Peyer's patch (tissue), 4 donors: Measurements from ENCODE around the gene XPR1. TPM values are rescaled to one million over a fixed set of nuclear protein-coding genes. Genes with fewer than 3 reads are reported as not detected.
"Not testable (repeated sequence)": the region's sequence is repeated elsewhere in the genome, so short reads cannot be mapped to it uniquely, and the experiment has no call there.

Experiments used
- DNase-seq, 3 donors: peaks; one replicate each; pipeline ENCODE4 v3.0.0-alpha.2; 2017 to 2019
- H3K27ac ChIP-seq, 4 donors: fragments of 200-600 bp; sonication (generic); one replicate each; pipeline ENCODE4 v1.5.1; 2016 to 2019
- H3K27me3 ChIP-seq, 2 donors: fragments of 200-600 bp; sonication (generic); one replicate each; pipeline ENCODE4 v1.5.1; 2019
- H3K36me3 ChIP-seq, 3 donors: fragments of 200-600 bp; sonication (generic); one replicate each; pipeline ENCODE4 v1.5.1; 2016 to 2019
- H3K4me1 ChIP-seq, 4 donors: fragments of 200-600 bp; sonication (generic); one replicate each; pipeline ENCODE4 v1.5.1; 2016 to 2019
- H3K4me3 ChIP-seq, 4 donors: fragments of 200-600 bp; sonication (generic); 1 replicate in 3 of 4; 2 replicates in 1 of 4; pipeline ENCODE4 v1.5.1; 2016 to 2019; ENCODE audit warnings: mild to moderate bottlenecking in 1 of 4
- H3K9me3 ChIP-seq, 4 donors: fragments of 200-600 bp; sonication (generic); one replicate each; pipeline ENCODE4 v1.5.1; 2016 to 2019; ENCODE audit warnings: mild to moderate bottlenecking in 1 of 4
- POLR2A ChIP-seq, 2 donors: fragments of 450-650 bp; IDR thresholded peaks; one replicate each; pipeline ENCODE4 v1.5.1; 2017; ENCODE audit warnings: antibody characterized with exemption in 2 of 2, mild to moderate bottlenecking in 2 of 2, moderate library complexity in 2 of 2
- total RNA-seq, 4 donors: library from RNA; depleted of rRNA; stranded (reverse); fragments of >200 nt; gene quantifications; one replicate each; pipeline ENCODE4 v1.1.0, GENCODE V29; 2016
- TF ChIP-seq, protein P1 (sequence below), 6 experiments: fragments of 450-650 bp in 4 of 6; fragments of 200-600 bp in 2 of 6; sonication (generic) in 1 of 6; IDR thresholded peaks; one replicate each; pipeline ENCODE4 v1.5.1; 2017 to 2019; ENCODE audit warnings: antibody characterized with exemption in 6 of 6, mild to moderate bottlenecking in 3 of 6, moderate library complexity in 1 of 6

XPR1 gene
- total RNA-seq, 4 donors from 2014 or later: 29.7 to 59.7 (median 53.9) TPM

DNA sequence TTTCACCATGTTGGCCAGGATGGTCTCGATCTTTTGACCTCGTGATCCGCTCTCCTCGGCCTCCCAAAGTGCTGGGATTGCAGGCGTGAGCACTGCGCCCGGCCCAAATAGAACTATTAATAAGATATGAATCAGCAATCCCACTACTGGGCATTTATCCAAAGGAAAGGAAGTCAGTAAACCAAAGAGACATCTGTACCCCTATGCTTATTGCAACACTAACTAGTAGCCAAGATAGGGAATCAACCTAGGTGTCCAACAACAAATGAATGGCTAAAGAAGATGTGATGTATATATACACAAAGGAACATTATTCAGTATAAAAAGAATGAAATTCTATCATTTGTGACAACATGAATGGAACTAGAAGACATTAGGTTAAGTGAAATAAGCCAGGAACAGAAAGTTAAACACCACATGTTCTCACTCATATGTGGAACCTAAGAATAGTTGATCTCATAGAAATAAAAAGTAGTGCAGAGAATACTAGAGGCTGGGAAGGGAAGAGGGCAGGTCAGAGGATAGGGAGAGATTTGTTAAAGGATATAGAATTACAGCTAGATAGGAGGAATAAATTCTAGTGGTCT, 48.8 kb downstream of the XPR1 start:
- Histone ChIP-seq H3K9me3 (no peaks in the 10 kb centered on the region), H3K36me3 (peaks cover 0 to 8% (median 0%) of the 10 kb centered on the region in 3 donors), H3K4me1 (no peaks in the 10 kb centered on the region), H3K4me3 (no peak overlapping the region), H3K27ac (no peak overlapping the region), H3K27me3 (no peaks in the 10 kb centered on the region)
- DNase-seq: no peak
- TF ChIP-seq, protein P1, sequence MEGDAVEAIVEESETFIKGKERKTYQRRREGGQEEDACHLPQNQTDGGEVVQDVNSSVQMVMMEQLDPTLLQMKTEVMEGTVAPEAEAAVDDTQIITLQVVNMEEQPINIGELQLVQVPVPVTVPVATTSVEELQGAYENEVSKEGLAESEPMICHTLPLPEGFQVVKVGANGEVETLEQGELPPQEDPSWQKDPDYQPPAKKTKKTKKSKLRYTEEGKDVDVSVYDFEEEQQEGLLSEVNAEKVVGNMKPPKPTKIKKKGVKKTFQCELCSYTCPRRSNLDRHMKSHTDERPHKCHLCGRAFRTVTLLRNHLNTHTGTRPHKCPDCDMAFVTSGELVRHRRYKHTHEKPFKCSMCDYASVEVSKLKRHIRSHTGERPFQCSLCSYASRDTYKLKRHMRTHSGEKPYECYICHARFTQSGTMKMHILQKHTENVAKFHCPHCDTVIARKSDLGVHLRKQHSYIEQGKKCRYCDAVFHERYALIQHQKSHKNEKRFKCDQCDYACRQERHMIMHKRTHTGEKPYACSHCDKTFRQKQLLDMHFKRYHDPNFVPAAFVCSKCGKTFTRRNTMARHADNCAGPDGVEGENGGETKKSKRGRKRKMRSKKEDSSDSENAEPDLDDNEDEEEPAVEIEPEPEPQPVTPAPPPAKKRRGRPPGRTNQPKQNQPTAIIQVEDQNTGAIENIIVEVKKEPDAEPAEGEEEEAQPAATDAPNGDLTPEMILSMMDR (IDR thresholded peaks at IDR 0.05): no peak
- no peak for TF ChIP-seq POLR2A (IDR thresholded peaks at IDR 0.05)

DNA sequence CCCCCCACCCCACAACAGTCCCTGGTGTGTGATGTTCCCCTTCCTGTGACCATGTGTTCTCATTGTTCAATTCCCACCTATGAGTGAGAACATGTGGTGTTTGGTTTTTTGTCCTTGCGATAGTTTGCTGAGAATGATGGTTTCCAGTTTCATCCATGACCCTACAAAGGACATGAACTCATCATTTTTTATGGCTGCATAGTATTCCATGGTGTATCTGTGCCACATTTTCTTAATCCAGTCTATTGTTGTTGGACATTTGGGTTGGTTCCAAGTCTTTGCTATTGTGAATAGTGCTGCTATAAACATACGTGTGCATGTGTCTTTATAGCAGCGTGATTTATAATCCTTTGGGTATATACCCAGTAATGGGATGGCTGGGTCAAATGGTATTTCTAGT, 51.3 kb downstream of the XPR1 start:
- not testable (repeated sequence) for H3K27ac ChIP-seq, DNase-seq, H3K27me3 ChIP-seq, H3K4me1 ChIP-seq, H3K9me3 ChIP-seq, H3K4me3 ChIP-seq
- H3K36me3 ChIP-seq: peaks cover 0 to 10% (median 0%) of the 10 kb centered on the region in 3 donors

DNA sequence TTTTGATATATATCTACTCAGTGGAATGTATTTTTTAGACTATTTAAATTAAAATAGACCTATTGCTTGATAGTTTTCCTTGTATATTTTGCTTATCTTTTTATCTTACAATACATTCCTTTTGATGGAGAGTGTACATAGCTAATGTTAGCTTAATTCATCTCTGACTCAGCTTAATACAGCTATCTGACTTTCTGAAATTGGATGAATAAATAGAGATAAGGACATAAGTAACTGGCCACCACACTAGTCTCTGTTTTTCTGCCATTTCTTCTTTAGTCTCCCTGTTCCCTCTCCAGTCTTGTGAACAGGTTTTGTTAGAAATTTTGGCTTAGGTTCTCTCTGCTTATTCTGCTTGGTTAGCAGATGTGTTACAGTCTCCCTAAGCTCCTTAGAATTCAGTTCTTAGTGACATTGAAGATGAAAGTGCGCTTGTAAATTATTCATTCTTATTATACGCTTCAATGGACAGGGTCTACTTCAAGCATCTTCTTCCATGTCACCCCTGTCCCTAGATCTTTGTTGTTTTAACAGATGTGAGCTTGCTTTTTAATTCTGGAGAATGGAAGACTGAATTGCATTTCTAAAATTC, 59.6 kb downstream of the XPR1 start:
- Histone ChIP-seq H3K36me3 (peaks cover 0 to 6% (median 0%) of the 10 kb centered on the region in 3 donors), H3K4me3 (no peak overlapping the region), H3K27ac (no peak overlapping the region), H3K27me3 (no peaks in the 10 kb centered on the region), H3K4me1 (no peaks in the 10 kb centered on the region), H3K9me3 (no peaks in the 10 kb centered on the region)
- DNase-seq: no peak
- TF ChIP-seq, protein P1 (IDR thresholded peaks at IDR 0.05): no peak
- TF ChIP-seq POLR2A (IDR thresholded peaks at IDR 0.05): no peak

DNA sequence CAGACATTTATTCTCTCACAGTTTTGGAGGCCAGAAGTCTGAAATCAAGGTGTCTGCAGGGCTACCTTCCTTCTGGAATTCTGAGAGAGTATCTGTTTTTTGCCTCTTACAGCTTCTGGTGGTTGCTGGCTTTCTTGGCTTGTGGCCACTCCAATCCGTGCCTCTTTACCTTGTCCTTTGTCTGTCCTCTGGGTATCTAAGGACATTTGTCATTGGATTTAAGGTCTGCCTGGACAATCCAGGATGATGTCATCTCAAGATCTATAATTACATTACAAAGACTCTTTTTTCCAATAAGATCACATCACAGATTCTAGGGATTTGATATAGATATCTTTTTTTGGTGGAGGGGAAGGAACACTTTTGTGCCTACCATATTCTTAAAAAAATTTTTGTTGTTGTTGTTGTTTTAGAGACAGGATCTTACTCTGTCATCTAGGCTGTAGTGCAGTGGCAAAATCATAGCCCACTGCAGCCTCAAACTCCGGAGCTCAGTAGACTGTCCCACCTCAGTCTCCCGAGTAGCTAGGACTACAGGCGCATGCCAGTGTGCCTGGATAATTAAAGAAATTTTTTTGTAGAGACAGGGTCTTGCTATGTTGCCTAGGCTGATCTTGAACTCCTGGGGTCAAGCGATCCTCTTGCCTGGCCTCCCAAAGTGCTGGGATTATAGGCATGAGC, 61.9 kb downstream of the XPR1 start:
- TF ChIP-seq POLR2A (IDR thresholded peaks at IDR 0.05): no peak
- TF ChIP-seq, protein P1 (IDR thresholded peaks at IDR 0.05): no peak
- H3K27me3 ChIP-seq: no peaks in the 10 kb centered on the region
- DNase-seq: no peak
- peaks cover 0 to 5% (median 0%) of the 10 kb centered on the region in 4 donors for H3K9me3 ChIP-seq
- no peak overlapping the region for H3K4me3 ChIP-seq
- no peaks in the 10 kb centered on the region for H3K4me1 ChIP-seq
- H3K36me3 ChIP-seq: no peaks in the 10 kb centered on the region
- no peak overlapping the region for H3K27ac ChIP-seq

DNA sequence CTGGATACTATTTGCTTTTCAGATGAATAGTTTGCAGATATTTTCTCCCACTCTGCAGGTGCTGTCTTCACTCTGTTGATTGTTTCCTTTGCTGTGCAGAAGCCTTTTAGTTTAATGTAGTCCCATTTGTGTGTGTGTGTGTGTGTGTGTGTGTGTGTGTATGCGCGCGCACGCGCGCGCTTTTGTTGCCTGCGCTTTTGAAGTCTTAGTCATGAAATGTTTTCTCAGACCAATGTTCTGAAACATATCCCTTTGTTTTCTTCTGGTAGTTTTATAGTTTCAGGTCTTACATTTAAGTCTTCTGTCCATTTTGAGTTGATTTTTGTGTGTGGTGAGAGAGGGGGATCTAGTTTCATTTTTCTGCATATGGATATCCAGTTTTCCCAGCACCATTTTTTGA, 63.5 kb downstream of the XPR1 start:
- DNase-seq: no peak
- H3K27ac ChIP-seq: no peak overlapping the region
- TF ChIP-seq, protein P1 (IDR thresholded peaks at IDR 0.05): no peak
- no peak for TF ChIP-seq POLR2A (IDR thresholded peaks at IDR 0.05)
- no peaks in the 10 kb centered on the region for H3K4me1 ChIP-seq
- no peaks in the 10 kb centered on the region for H3K27me3 ChIP-seq
- H3K9me3 ChIP-seq: peaks cover 0 to 8% (median 0%) of the 10 kb centered on the region in 4 donors
- no peaks in the 10 kb centered on the region for H3K36me3 ChIP-seq
- H3K4me3 ChIP-seq: no peak overlapping the region

DNA sequence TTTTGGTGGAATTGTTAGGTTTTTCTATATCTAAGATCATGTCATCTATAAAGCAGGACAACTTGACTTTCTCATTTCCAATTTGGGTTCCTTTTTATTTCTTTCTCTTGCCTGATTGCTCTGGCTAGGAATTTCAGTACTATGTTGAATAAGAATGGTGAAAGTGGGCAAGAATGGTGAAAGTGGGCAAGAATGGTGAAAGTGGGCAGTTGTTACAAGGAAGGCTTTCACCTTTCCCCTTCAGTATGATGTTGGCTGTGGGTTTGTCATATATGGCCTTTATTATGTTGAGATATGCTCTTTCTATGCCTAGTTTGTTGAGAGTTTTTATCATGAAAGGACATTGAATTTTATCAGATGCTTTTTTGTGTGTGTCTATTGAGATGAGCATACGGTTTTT, 64.5 kb downstream of the XPR1 start:
- Histone ChIP-seq H3K4me3 (no peak overlapping the region), H3K4me1 (no peaks in the 10 kb centered on the region), H3K27ac (no peak overlapping the region), H3K27me3 (no peaks in the 10 kb centered on the region), H3K36me3 (no peaks in the 10 kb centered on the region), H3K9me3 (peaks cover 0 to 8% (median 0%) of the 10 kb centered on the region in 4 donors)
- DNase-seq: no peak
- TF ChIP-seq, protein P1 (IDR thresholded peaks at IDR 0.05): no peak
- no peak for TF ChIP-seq POLR2A (IDR thresholded peaks at IDR 0.05)
